GM12865 (cell line): ENCODE measurements around the gene SCAPER.
"Not testable (repeated sequence)": the region's sequence is repeated elsewhere in the genome, so short reads cannot be mapped to it uniquely, and the experiment has no call there.

Experiments
- DNase-seq: peaks from one replicate; pipeline ENCODE4 v3.0.0; 2010; ENCODE audit warnings: low read depth
- H3K4me3 ChIP-seq: 2 replicates; pipeline ENCODE4 v1.5.1; 2011; ENCODE audit warnings: mild to moderate bottlenecking, low read depth, low read length, control low read depth
- TF ChIP-seq, protein P1 (sequence below): IDR thresholded peaks from 2 replicates; pipeline ENCODE4 v1.5.1; 2011; ENCODE audit warnings: low read length, control low read depth, low read depth, inconsistent platforms; ENCODE audit not compliant: insufficient read depth; ENCODE audit errors: missing control alignments

The SCAPER gene

DNA sequence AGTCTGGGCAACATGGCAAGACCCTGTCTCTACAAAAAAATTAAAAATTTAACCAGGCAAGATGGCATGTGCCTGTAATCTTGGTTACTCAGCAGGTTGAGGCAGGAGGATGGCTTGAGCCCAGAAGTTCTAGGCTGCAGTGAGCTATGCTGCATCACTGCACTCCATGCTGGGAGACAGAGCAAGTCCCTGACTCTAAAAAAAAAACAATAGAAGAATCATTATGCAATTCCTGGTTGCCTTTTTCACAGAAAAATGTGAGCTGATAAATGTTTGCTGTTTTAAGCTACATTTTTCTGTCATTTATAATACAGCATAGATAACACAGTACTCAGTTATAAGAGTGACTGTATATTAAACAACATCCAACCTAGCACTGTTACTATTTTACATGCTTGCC lies 148.8 kb downstream of the SCAPER start:
- TF ChIP-seq, protein P1, sequence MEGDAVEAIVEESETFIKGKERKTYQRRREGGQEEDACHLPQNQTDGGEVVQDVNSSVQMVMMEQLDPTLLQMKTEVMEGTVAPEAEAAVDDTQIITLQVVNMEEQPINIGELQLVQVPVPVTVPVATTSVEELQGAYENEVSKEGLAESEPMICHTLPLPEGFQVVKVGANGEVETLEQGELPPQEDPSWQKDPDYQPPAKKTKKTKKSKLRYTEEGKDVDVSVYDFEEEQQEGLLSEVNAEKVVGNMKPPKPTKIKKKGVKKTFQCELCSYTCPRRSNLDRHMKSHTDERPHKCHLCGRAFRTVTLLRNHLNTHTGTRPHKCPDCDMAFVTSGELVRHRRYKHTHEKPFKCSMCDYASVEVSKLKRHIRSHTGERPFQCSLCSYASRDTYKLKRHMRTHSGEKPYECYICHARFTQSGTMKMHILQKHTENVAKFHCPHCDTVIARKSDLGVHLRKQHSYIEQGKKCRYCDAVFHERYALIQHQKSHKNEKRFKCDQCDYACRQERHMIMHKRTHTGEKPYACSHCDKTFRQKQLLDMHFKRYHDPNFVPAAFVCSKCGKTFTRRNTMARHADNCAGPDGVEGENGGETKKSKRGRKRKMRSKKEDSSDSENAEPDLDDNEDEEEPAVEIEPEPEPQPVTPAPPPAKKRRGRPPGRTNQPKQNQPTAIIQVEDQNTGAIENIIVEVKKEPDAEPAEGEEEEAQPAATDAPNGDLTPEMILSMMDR = no peak
- no peak for DNase-seq
- no peak overlapping the region for H3K4me3 ChIP-seq

DNA sequence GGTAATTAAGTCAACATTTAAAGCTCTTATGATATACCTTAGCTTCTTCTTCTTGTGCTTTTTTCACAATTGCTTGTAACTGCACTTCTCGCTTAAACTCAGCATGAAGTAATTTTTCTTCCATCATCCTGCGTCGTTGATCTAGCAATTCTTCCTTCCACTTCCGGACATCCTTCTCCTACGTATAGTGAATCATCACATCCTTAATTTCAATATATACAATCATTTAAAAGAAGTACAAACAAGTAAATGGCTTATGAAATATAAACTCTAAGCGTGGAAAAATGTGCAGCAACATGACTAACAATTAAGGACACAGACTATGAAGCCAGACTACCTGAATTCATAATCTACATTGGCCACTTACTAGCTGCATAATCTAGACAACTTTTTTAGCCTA lies 151.4 kb downstream of the SCAPER start:
- DNase-seq = no peak
- no peak overlapping the region for H3K4me3 ChIP-seq
- TF ChIP-seq, protein P1 = no peak

DNA sequence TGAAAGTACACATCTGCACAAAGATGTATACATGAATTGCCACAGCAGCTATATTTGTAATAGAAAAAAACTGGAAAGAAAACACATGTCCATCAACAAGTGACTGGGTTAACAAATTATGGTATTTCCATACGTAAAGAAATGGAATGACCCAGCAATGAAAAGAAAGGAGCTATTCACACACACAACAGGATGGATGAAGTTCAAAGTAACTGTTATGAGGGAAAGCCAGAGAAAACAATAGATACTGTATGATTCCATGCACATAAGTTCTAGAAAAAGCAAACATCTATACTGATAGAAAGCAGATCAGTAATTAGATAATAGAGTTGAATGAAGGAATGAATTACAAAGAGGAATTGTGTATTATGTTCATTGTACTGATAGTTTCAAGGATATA lies 152.0 kb downstream of the SCAPER start:
- H3K4me3 ChIP-seq = no peak overlapping the region
- TF ChIP-seq, protein P1 = no peak
- no peak for DNase-seq

DNA sequence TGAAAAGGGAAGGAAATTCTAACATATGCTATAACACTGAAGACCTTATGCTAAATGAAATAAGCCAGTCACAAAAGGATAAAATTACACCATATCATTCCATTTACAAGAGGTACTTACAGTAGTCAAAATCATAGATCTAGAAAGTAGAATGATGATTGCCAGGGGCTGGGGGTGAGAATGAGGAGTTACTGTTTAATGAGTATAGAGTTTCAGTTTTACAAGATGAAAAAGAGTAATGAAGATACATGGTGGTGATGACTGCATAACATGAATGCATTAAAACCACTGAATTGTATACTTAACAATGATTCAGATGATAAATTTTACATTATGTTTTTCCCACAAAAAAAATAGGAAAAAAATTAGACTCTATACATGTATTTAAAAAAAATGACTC lies 152.6 kb downstream of the SCAPER start:
- TF ChIP-seq, protein P1 = no peak
- no peak overlapping the region for H3K4me3 ChIP-seq
- no peak for DNase-seq

DNA sequence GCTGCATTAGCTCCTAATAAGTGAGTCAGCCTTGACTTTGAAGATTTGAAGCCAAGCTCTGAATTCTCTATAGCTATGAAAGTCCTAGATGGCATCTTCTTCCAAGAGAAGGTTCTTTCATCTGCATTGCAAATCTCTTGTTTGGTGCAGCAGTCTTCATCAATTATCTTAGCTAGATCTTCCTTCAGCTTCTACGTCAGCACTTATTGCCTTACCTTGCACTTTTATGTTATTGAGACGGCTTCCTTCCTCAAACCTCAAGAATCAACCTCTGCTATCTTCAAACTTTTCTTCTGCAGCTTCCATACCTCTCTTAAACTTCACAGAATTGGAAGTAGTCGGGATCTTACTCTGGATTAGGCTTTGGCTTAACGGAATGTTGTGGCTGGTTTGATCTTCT lies 167.6 kb downstream of the SCAPER start:
- TF ChIP-seq, protein P1 = no peak
- DNase-seq = no peak
- H3K4me3 ChIP-seq = no peak overlapping the region

DNA sequence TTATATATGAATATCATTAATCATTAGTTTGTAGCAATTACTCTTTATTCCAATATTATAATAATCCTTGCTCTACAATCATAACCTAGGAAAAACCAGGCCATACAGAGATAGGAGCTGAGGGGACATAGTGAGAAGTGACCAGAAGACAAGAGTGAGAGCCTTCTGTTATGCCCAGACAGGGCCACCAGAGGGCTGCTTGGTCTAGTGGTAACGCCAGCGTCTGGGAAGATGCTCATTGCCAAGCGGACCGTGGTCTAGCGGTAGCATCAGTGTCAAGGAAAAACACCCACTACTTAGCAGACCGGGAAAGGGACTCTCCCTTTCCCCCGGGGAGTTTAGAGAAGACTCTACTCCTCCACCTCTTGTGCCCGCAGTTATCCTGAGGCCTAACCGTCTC lies 172.8 kb downstream of the SCAPER start:
- TF ChIP-seq, protein P1 = peak; percentile 2
- not testable (repeated sequence) for H3K4me3 ChIP-seq, DNase-seq

DNA sequence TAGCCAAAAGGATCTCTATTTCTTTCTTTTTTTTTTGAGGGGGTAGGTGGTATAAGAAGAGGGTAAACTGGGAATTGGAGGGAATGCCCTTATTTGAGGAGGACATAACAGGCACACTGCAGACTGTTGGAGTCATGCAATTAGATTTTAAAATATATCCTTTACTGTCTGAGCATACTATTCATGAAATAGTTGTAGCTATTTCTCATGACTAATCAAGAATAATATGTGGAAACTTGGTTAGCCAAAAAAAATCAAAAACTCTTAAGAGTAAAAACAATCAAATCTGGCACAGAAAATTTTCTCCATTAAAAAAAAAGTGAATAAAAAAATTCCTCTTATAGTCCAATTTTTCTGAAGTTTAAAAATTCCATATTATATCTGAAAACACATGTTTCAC lies 174.9 kb downstream of the SCAPER start:
- H3K4me3 ChIP-seq = no peak overlapping the region
- TF ChIP-seq, protein P1 = no peak
- DNase-seq = no peak
